ENCODE data around the gene DOP1B.

The DOP1B gene

GRCh38 chr21:36200081-36200561 is 43.5 kb downstream of the DOP1B start:
- ChIA-PET CTCF (no interaction called here), POLR2A (no interaction called here)
- no peak for DNase-seq (ENCODE audit: extremely low spot score)
- TF ChIP-seq ARNT (IDR thresholded peaks at IDR 0.05) (no peak), ELF4 (IDR thresholded peaks at IDR 0.05) (no peak), FOXM1 (IDR thresholded peaks at IDR 0.05; ENCODE audit: borderline replicate concordance) (no peak), NFRKB (IDR thresholded peaks at IDR 0.05) (no peak), SP1 (IDR thresholded peaks at IDR 0.05) (no peak), LEF1 (IDR thresholded peaks at IDR 0.05; ENCODE audit: borderline replicate concordance) (no peak), L3MBTL2 (conservative IDR thresholded peaks at IDR 0.05) (no peak)

- POLR2A ChIA-PET, result interaction anchor here (1.1 to 3.9 kb wide), 3 partner anchors 51 to 142 kb away, joined by 3 to 13 read pairs (median 3); partner anchors contain the start of genes MORC3 and SETD4
- TF ChIP-seq ARNT (IDR thresholded peaks at IDR 0.05) (no peak), SUZ12 (IDR thresholded peaks at IDR 0.05) (no peak), PKNOX1 (IDR thresholded peaks at IDR 0.05) (no peak), FOXM1 (IDR thresholded peaks at IDR 0.05; ENCODE audit: borderline replicate concordance) (no peak), LEF1 (IDR thresholded peaks at IDR 0.05; ENCODE audit: borderline replicate concordance) (no peak), FOXK2 (IDR thresholded peaks at IDR 0.05) (no peak), BHLHE40 (IDR thresholded peaks at IDR 0.05; ENCODE audit: borderline replicate concordance) (no peak), L3MBTL2 (conservative IDR thresholded peaks at IDR 0.05) (no peak), HDGF (IDR thresholded peaks at IDR 0.05; ENCODE audit: borderline replicate concordance) (no peak), CTBP1 (IDR thresholded peaks at IDR 0.05; ENCODE audit: borderline replicate concordance) (no peak), ZNF384 (IDR thresholded peaks at IDR 0.05) (no peak), NFRKB (IDR thresholded peaks at IDR 0.05) (no peak), TARDBP (IDR thresholded peaks at IDR 0.05) (no peak), SP1 (IDR thresholded peaks at IDR 0.05) (no peak), FOXA1 (IDR thresholded peaks at IDR 0.05) (no peak), ELF4 (IDR thresholded peaks at IDR 0.05) (no peak)
- no peak for DNase-seq (ENCODE audit: extremely low spot score)
- CTCF ChIA-PET, result interaction anchor here (1.0 to 1.5 kb wide), 4 partner anchors 13 to 79 kb away, joined by 3 to 4 read pairs (median 4); no protein-coding TSS in a partner anchor
These were observed 46.3 kb downstream of the DOP1B start for GRCh38 chr21:36202726-36203602.

- TF ChIP-seq L3MBTL2 (conservative IDR thresholded peaks at IDR 0.05) (no peak), FOXA1 (IDR thresholded peaks at IDR 0.05) (no peak), ZNF384 (IDR thresholded peaks at IDR 0.05) (no peak), BHLHE40 (IDR thresholded peaks at IDR 0.05; ENCODE audit: borderline replicate concordance) (no peak), SUZ12 (IDR thresholded peaks at IDR 0.05) (no peak), PKNOX1 (IDR thresholded peaks at IDR 0.05) (no peak)
- ChIA-PET CTCF (interaction anchor here (0.7 to 1.5 kb wide), 4 partner anchors 14 to 187 kb away, joined by 3 to 7 read pairs (median 4); no protein-coding TSS in a partner anchor), POLR2A (interaction anchor here (1.1 to 3.9 kb wide), 2 partner anchors 51 to 117 kb away, joined by 3 to 13 read pairs; partner anchors contain the start of gene MORC3)
- no peak for DNase-seq (ENCODE audit: extremely low spot score)
These were observed 46.9 kb downstream of the DOP1B start for GRCh38 chr21:36203603-36203889.

- POLR2A ChIA-PET, result interaction anchor here (3.9 kb wide), 1 partner anchor 115 kb away, joined by 13 read pairs; the partner anchor contains the start of gene MORC3
- CTCF ChIA-PET, result interaction anchor here (1.5 kb wide), 1 partner anchor 15 kb away, joined by 4 read pairs; no protein-coding TSS in a partner anchor
- no peak for DNase-seq (ENCODE audit: extremely low spot score)
- TF ChIP-seq BHLHE40 (IDR thresholded peaks at IDR 0.05; ENCODE audit: borderline replicate concordance) (no peak), ARNT (IDR thresholded peaks at IDR 0.05) (no peak), TARDBP (IDR thresholded peaks at IDR 0.05) (no peak), SP1 (IDR thresholded peaks at IDR 0.05) (no peak), PKNOX1 (IDR thresholded peaks at IDR 0.05) (no peak), FOXA1 (IDR thresholded peaks at IDR 0.05) (no peak), FOXM1 (IDR thresholded peaks at IDR 0.05; ENCODE audit: borderline replicate concordance) (no peak)
These were observed 48.4 kb downstream of the DOP1B start for GRCh38 chr21:36204980-36205379.

- ChIA-PET POLR2A (interaction anchor here (3.9 kb wide), 1 partner anchor 114 kb away, joined by 13 read pairs; the partner anchor contains the start of gene MORC3), CTCF (interaction anchor here (1.2 kb wide), 1 partner anchor 30 kb away, joined by 3 read pairs; no protein-coding TSS in a partner anchor)
- no peak for DNase-seq (ENCODE audit: extremely low spot score)
- TF ChIP-seq SUZ12 (IDR thresholded peaks at IDR 0.05), result no peak
- TF ChIP-seq NFRKB (IDR thresholded peaks at IDR 0.05), result no peak
- no peak for TF ChIP-seq FOXK2 (IDR thresholded peaks at IDR 0.05)
- TF ChIP-seq CTBP1 (IDR thresholded peaks at IDR 0.05; ENCODE audit: borderline replicate concordance), result no peak
- no peak for TF ChIP-seq FOXM1 (IDR thresholded peaks at IDR 0.05; ENCODE audit: borderline replicate concordance)
- TF ChIP-seq ARNT (IDR thresholded peaks at IDR 0.05), result no peak
- TF ChIP-seq BHLHE40 (IDR thresholded peaks at IDR 0.05; ENCODE audit: borderline replicate concordance), result no peak
- no peak for TF ChIP-seq L3MBTL2 (conservative IDR thresholded peaks at IDR 0.05)
- TF ChIP-seq ELF4 (IDR thresholded peaks at IDR 0.05), result no peak
- TF ChIP-seq PKNOX1 (IDR thresholded peaks at IDR 0.05), result no peak
- TF ChIP-seq FOXA1 (IDR thresholded peaks at IDR 0.05), result no peak
- no peak for TF ChIP-seq LEF1 (IDR thresholded peaks at IDR 0.05; ENCODE audit: borderline replicate concordance)
These were observed 49.3 kb downstream of the DOP1B start for GRCh38 chr21:36205962-36206361.

Measured in HEK293T (cell line).